SU-DHL-6 (cell line): Measurements from ENCODE around the gene SLX9.

Experiments
- H2AFZ ChIP-seq: fragments of 200-600 bp; sonication (generic); 2 replicates; pipeline ENCODE4 v1.6.1; 2014; ENCODE audit warnings: low read depth, mild to moderate bottlenecking, moderate library complexity, mixed read lengths, antibody characterized with exemption, low read length; ENCODE audit not compliant: severe bottlenecking
- H3F3A ChIP-seq: fragments of 200-600 bp; shearing (Covaris generic); 2 replicates; pipeline ENCODE4 v1.6.0; 2016; ENCODE audit warnings: antibody characterized with exemption, mild to moderate bottlenecking; ENCODE audit not compliant: insufficient read depth
- H3K27ac ChIP-seq: fragments of 200-600 bp; sonication (generic); 2 replicates; pipeline ENCODE4 v1.5.1; 2016; ENCODE audit warnings: low read depth, mild to moderate bottlenecking, low read length, moderate library complexity, mixed read lengths
- H3K27me3 ChIP-seq: fragments of 200-600 bp; sonication (generic), shearing (Covaris generic); 2 replicates; pipeline ENCODE4 v1.6.0; 2014; ENCODE audit warnings: mild to moderate bottlenecking, low read length
- H3K36me3 ChIP-seq: fragments of 200-600 bp; sonication (generic); 2 replicates; pipeline ENCODE4 v1.6.1; 2014; ENCODE audit warnings: mild to moderate bottlenecking, low read length, mixed read lengths
- H3K4me2 ChIP-seq: fragments of 300-600, 200-600 bp; shearing (Covaris generic), sonication (generic); 2 replicates; pipeline ENCODE4 v1.6.0; 2014; ENCODE audit warnings: low read length, low read depth, mild to moderate bottlenecking; ENCODE audit not compliant: poor library complexity, severe bottlenecking
- H3K4me3 ChIP-seq: fragments of 200-600 bp; sonication (generic); 2 replicates; pipeline ENCODE4 v1.5.1; 2014; ENCODE audit warnings: antibody characterized with exemption, low read length, mild to moderate bottlenecking, mixed read lengths; ENCODE audit not compliant: insufficient read depth, poor library complexity, severe bottlenecking
- H3K79me2 ChIP-seq: fragments of 200-600 bp; sonication (generic); 2 replicates; pipeline ENCODE4 v1.6.1; 2014; ENCODE audit warnings: mild to moderate bottlenecking, low read length, moderate library complexity; ENCODE audit not compliant: insufficient read depth
- H3K9ac ChIP-seq: fragments of 200-600 bp; sonication (generic); 2 replicates; pipeline ENCODE4 v1.7.0; 2014; ENCODE audit warnings: mild to moderate bottlenecking, low read length
- H3K9me2 ChIP-seq: fragments of 200-600 bp; sonication (generic); replicated peaks from 2 replicates; pipeline ENCODE4 v1.6.1; 2014; ENCODE audit warnings: low read length; ENCODE audit not compliant: insufficient read depth
- H3K9me3 ChIP-seq: fragments of 200-600 bp; sonication (generic); 2 replicates; pipeline ENCODE4 v1.6.1; 2014; ENCODE audit warnings: low read length, mixed read lengths; ENCODE audit not compliant: insufficient read depth
- H4K20me1 ChIP-seq: fragments of 200-600 bp; sonication (generic); 2 replicates; pipeline ENCODE4 v1.6.1; 2014; ENCODE audit warnings: low read depth, mild to moderate bottlenecking, antibody characterized with exemption, low read length, moderate library complexity, mixed read lengths
- CTCF ChIP-seq: fragments of 200-600 bp; sonication (generic); IDR thresholded peaks from one replicate; pipeline ENCODE4 v1.5.1; 2017; ENCODE audit warnings: antibody characterized with exemption, mild to moderate bottlenecking, low read length, moderate library complexity; ENCODE audit not compliant: insufficient read depth, poor library complexity, severe bottlenecking
- EZH2phosphoT487 ChIP-seq: fragments of 200-600 bp; sonication (generic), shearing (Covaris generic); conservative IDR thresholded peaks from 2 replicates; pipeline ENCODE4 v1.6.1; 2018; ENCODE audit warnings: mild to moderate bottlenecking, antibody characterized with exemption, low read length, moderate library complexity, mixed read lengths

SLX9 gene

GRCh38 chr21:44994047-44994694 is 54.3 kb downstream of the SLX9 start:
- Histone ChIP-seq H3K4me3 (no peak overlapping the region), H3K9me2 (no peaks in the 10 kb centered on the region), H3K9ac (no peak overlapping the region), H3K27me3 (no peaks in the 10 kb centered on the region), H3F3A (no peaks in the 10 kb centered on the region), H2AFZ (no peak overlapping the region), H3K36me3 (no peaks in the 10 kb centered on the region), H3K4me2 (no peak overlapping the region), H3K79me2 (no peaks in the 10 kb centered on the region), H4K20me1 (no peaks in the 10 kb centered on the region), H3K9me3 (no peaks in the 10 kb centered on the region), H3K27ac (no peak overlapping the region)
- TF ChIP-seq CTCF (no peak), EZH2phosphoT487 (no peak)

GRCh38 chr21:44994695-44995342 is 55.0 kb downstream of the SLX9 start:
- Histone ChIP-seq H3K9ac (no peak overlapping the region), H3K79me2 (no peaks in the 10 kb centered on the region), H3K4me3 (no peak overlapping the region), H3F3A (no peaks in the 10 kb centered on the region), H3K9me2 (no peaks in the 10 kb centered on the region), H4K20me1 (no peaks in the 10 kb centered on the region), H3K4me2 (no peak overlapping the region), H3K36me3 (no peaks in the 10 kb centered on the region), H2AFZ (no peak overlapping the region), H3K9me3 (no peaks in the 10 kb centered on the region), H3K27ac (no peak overlapping the region), H3K27me3 (no peaks in the 10 kb centered on the region)
- no peak for TF ChIP-seq EZH2phosphoT487
- no peak for TF ChIP-seq CTCF

GRCh38 chr21:44995343-44995941 is 55.6 kb downstream of the SLX9 start:
- TF ChIP-seq CTCF (no peak), EZH2phosphoT487 (no peak)
- no peak overlapping the region for H2AFZ ChIP-seq
- H3K9ac ChIP-seq: no peak overlapping the region
- H3K79me2 ChIP-seq: no peaks in the 10 kb centered on the region
- no peaks in the 10 kb centered on the region for H3K36me3 ChIP-seq
- H3K27ac ChIP-seq: no peak overlapping the region
- no peaks in the 10 kb centered on the region for H3K9me2 ChIP-seq
- H3K4me2 ChIP-seq: no peak overlapping the region
- no peaks in the 10 kb centered on the region for H3F3A ChIP-seq
- H3K27me3 ChIP-seq: no peaks in the 10 kb centered on the region
- no peaks in the 10 kb centered on the region for H4K20me1 ChIP-seq
- H3K9me3 ChIP-seq: no peaks in the 10 kb centered on the region
- no peak overlapping the region for H3K4me3 ChIP-seq
